Neural cell (in vitro differentiated cells): ENCODE results near the gene RABGAP1L. TPM values are rescaled to one million over a fixed set of nuclear protein-coding genes. Genes with fewer than 3 reads are reported as not detected.

Experiments
- H2AFZ ChIP-seq: fragments of 200-600, 300-800 bp; sonication (generic), shearing (Covaris generic); 2 replicates; pipeline ENCODE4 v1.6.0; 2014; ENCODE audit warnings: low read depth, mild to moderate bottlenecking, antibody characterized with exemption, low read length, moderate library complexity
- H3F3A ChIP-seq: fragments of 200-600 bp; shearing (Covaris generic); 2 replicates; pipeline ENCODE4 v1.6.1; 2016; ENCODE audit warnings: mild to moderate bottlenecking, moderate library complexity, mixed read lengths, antibody characterized with exemption, low read length; ENCODE audit not compliant: insufficient read depth, poor library complexity, severe bottlenecking
- H3K27ac ChIP-seq: fragments of 200-600, 300-800 bp; sonication (generic), shearing (Covaris generic); 2 replicates; pipeline ENCODE4 v1.5.1; 2014; ENCODE audit warnings: mild to moderate bottlenecking, low read length, moderate library complexity
- H3K27me3 ChIP-seq: fragments of 300-800, 200-600 bp; sonication (generic), shearing (Covaris generic); 2 replicates; pipeline ENCODE4 v1.6.0; 2014; ENCODE audit warnings: mild to moderate bottlenecking, low read depth, low read length, moderate library complexity; ENCODE audit not compliant: insufficient read depth
- H3K36me3 ChIP-seq: fragments of 300-800, 200-600 bp; sonication (generic), shearing (Covaris generic); 2 replicates; pipeline ENCODE4 v1.5.1; 2014; ENCODE audit warnings: mild to moderate bottlenecking, antibody characterized with exemption, low read length, moderate library complexity; ENCODE audit not compliant: insufficient read depth
- H3K4me2 ChIP-seq: fragments of 300-800, 200-600 bp; sonication (generic), shearing (Covaris generic); 2 replicates; pipeline ENCODE4 v1.6.0; 2014; ENCODE audit warnings: mild to moderate bottlenecking, low read length
- H3K4me3 ChIP-seq: fragments of 300-800, 200-600 bp; sonication (generic), shearing (Covaris generic); 2 replicates; pipeline ENCODE4 v1.5.1; 2014; ENCODE audit warnings: mild to moderate bottlenecking, low read length, moderate library complexity
- H3K79me2 ChIP-seq: fragments of 200-600 bp; shearing (Covaris generic); replicated peaks from 2 replicates; pipeline ENCODE4 v1.6.0; 2014; ENCODE audit warnings: mild to moderate bottlenecking, low read length, moderate library complexity; ENCODE audit not compliant: insufficient read depth
- H3K9ac ChIP-seq: fragments of 300-800, 200-600 bp; sonication (generic), shearing (Covaris generic); 2 replicates; pipeline ENCODE4 v1.6.1; 2016; ENCODE audit warnings: mild to moderate bottlenecking, low read length, mixed read lengths
- H3K9me2 ChIP-seq: fragments of 200-600 bp; shearing (Covaris generic); 2 replicates; pipeline ENCODE4 v1.6.1; 2016; ENCODE audit warnings: mild to moderate bottlenecking, low read length, mixed read lengths; ENCODE audit not compliant: insufficient read depth
- H3K9me3 ChIP-seq: fragments of 200-600, 300-800 bp; sonication (generic), shearing (Covaris generic); 2 replicates; pipeline ENCODE4 v1.6.1; 2016; ENCODE audit warnings: mild to moderate bottlenecking, mixed run types, low read length, moderate library complexity, mixed read lengths
- H4K20me1 ChIP-seq: fragments of 200-600 bp; shearing (Covaris generic); 2 replicates; pipeline ENCODE4 v1.6.1; 2016; ENCODE audit warnings: mild to moderate bottlenecking, mixed run types; ENCODE audit not compliant: insufficient read depth
- EP300 ChIP-seq: fragments of 450-650 bp; conservative IDR thresholded peaks from 2 replicates; pipeline ENCODE4 v1.6.1; 2014; ENCODE audit warnings: antibody characterized with exemption, mild to moderate bottlenecking, moderate library complexity; ENCODE audit not compliant: poor library complexity, severe bottlenecking
- EZH2 ChIP-seq: fragments of 200-600, 300-800 bp; shearing (Covaris generic), sonication (generic); IDR thresholded peaks from 2 replicates; pipeline ENCODE4 v1.6.1; 2014; ENCODE audit warnings: antibody characterized with exemption, low read length, borderline replicate concordance, mild to moderate bottlenecking; ENCODE audit not compliant: insufficient read depth, poor library complexity, severe bottlenecking
- MXI1 ChIP-seq: fragments of 450-650 bp; conservative IDR thresholded peaks from 2 replicates; pipeline ENCODE4 v1.6.1; 2014; ENCODE audit warnings: antibody characterized with exemption, mild to moderate bottlenecking; ENCODE audit not compliant: poor library complexity, severe bottlenecking
- POLR2AphosphoS5 ChIP-seq: IDR thresholded peaks from 2 replicates; pipeline ENCODE4 v1.6.1; 2012
- RAD21 ChIP-seq: fragments of 450-650 bp; conservative IDR thresholded peaks from 2 replicates; pipeline ENCODE4 v1.6.1; 2014; ENCODE audit warnings: antibody characterized with exemption, mild to moderate bottlenecking, moderate library complexity
- REST ChIP-seq: IDR thresholded peaks from 2 replicates; pipeline ENCODE4 v1.6.1; 2012; ENCODE audit warnings: borderline replicate concordance
- SMC3 ChIP-seq: fragments of 450-650 bp; conservative IDR thresholded peaks from 2 replicates; pipeline ENCODE4 v1.6.1; 2014; ENCODE audit warnings: antibody characterized with exemption, mild to moderate bottlenecking, moderate library complexity; ENCODE audit not compliant: poor library complexity
- TAF1 ChIP-seq: IDR thresholded peaks from 2 replicates; pipeline ENCODE4 v1.6.1; 2012; ENCODE audit warnings: low read depth
- polyA plus RNA-seq: library from polyadenylated mRNA; depleted of rRNA; stranded (reverse); fragments of >200 nt; gene quantifications from 2 replicates; pipeline ENCODE4 v1.2.3, GENCODE V29; 2014
- TF ChIP-seq, protein P1 (sequence below): fragments of 450-650 bp; IDR thresholded peaks from 2 replicates; pipeline ENCODE4 v1.5.1; 2014; ENCODE audit warnings: antibody characterized with exemption, mild to moderate bottlenecking, moderate library complexity; ENCODE audit not compliant: poor library complexity, severe bottlenecking

RABGAP1L gene
- polyA plus RNA-seq, 1 donor from 2014 or later: 32.2 TPM

DNA sequence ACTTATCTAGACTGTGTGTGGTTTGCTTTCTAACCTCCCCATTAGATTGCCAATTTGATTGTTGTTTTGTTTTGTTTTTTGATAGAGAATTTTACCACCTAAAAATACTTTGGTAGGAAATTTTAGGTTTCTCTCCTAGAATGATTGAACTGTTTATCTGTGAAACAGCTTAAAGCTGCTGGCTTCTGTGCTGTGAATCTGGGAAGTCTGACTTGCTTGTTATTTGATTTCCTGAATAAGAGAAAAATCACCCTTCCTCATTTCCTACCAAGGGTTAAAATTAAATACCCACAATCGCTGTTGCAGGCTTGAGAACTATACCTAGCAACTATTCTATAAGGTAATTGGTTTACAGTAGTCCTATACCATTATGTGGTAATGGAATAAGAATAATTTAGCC, 641.6 kb downstream of the RABGAP1L start:
- Histone ChIP-seq H2AFZ (no peak overlapping the region), H3K36me3 (no peaks in the 10 kb centered on the region), H3K27me3 (no peaks in the 10 kb centered on the region), H3K4me3 (peak overlapping the region; percentile 71), H4K20me1 (no peaks in the 10 kb centered on the region), H3K9me3 (no peaks in the 10 kb centered on the region), H3K79me2 (peaks cover 45% of the 10 kb centered on the region), H3K4me2 (peak overlapping the region; percentile 77), H3K9ac (peak overlapping the region; percentile 88), H3K27ac (peak overlapping the region; percentile 95), H3F3A (peaks cover 19% of the 10 kb centered on the region), H3K9me2 (no peaks in the 10 kb centered on the region)
- TF ChIP-seq, protein P1, sequence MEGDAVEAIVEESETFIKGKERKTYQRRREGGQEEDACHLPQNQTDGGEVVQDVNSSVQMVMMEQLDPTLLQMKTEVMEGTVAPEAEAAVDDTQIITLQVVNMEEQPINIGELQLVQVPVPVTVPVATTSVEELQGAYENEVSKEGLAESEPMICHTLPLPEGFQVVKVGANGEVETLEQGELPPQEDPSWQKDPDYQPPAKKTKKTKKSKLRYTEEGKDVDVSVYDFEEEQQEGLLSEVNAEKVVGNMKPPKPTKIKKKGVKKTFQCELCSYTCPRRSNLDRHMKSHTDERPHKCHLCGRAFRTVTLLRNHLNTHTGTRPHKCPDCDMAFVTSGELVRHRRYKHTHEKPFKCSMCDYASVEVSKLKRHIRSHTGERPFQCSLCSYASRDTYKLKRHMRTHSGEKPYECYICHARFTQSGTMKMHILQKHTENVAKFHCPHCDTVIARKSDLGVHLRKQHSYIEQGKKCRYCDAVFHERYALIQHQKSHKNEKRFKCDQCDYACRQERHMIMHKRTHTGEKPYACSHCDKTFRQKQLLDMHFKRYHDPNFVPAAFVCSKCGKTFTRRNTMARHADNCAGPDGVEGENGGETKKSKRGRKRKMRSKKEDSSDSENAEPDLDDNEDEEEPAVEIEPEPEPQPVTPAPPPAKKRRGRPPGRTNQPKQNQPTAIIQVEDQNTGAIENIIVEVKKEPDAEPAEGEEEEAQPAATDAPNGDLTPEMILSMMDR: no peak
- no peak for TF ChIP-seq TAF1
- peak; percentile 14 for TF ChIP-seq REST
- TF ChIP-seq RAD21: peak; percentile 28
- TF ChIP-seq POLR2AphosphoS5: no peak
- TF ChIP-seq EZH2: no peak

DNA sequence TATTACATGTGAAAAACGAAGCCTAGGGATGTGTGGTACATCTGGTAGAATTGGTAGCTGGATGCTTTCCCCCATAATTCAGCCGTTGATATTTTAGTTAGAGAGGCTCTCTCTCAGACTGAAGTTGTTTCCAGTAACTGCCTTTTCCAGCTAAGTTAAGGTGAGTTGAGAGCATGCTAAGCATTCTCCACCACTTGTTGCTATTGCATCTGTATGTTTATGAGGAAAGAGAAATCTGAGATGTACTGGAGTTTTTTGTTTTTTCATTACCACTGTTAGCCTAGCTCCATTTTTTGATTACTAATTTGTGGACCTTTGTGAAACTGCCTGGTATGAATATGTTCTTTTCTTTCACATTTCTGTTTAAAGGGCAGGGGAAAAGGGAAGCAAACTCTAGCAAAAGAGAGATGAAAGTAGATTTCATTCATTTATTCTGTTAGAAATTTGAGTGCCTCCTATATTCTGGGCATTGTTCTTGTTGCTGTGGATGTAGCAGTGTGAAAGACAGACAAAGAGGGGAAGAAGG, 650.5 kb downstream of the RABGAP1L start:
- Histone ChIP-seq H4K20me1 (no peaks in the 10 kb centered on the region), H3K9ac (no peak overlapping the region), H3K27ac (no peak overlapping the region), H3K4me3 (no peak overlapping the region), H3K4me2 (no peak overlapping the region), H3F3A (no peaks in the 10 kb centered on the region), H3K9me3 (no peaks in the 10 kb centered on the region), H3K9me2 (no peaks in the 10 kb centered on the region), H3K27me3 (no peaks in the 10 kb centered on the region), H3K79me2 (peaks cover 11% of the 10 kb centered on the region), H3K36me3 (no peaks in the 10 kb centered on the region), H2AFZ (no peak overlapping the region)
- TF ChIP-seq, protein P1: no peak
- TF ChIP-seq SMC3: no peak
- no peak for TF ChIP-seq EZH2
- no peak for TF ChIP-seq MXI1
- no peak for TF ChIP-seq REST
- no peak for TF ChIP-seq TAF1
- no peak for TF ChIP-seq POLR2AphosphoS5
- no peak for TF ChIP-seq EP300
- no peak for TF ChIP-seq RAD21
